Ramos (cell line): Measurements from ENCODE around the gene FBXO38.

Source experiments
- in situ Hi-C: fragments of 300-500 bp; cut with MboI; formaldehyde crosslinking; loops from one replicate; pipeline ENCODE4 v1.14.3; 2022; ENCODE audit warnings: low sequenced_read_pairs; ENCODE audit not compliant: unreplicated experiment

Gene FBXO38, protein sequence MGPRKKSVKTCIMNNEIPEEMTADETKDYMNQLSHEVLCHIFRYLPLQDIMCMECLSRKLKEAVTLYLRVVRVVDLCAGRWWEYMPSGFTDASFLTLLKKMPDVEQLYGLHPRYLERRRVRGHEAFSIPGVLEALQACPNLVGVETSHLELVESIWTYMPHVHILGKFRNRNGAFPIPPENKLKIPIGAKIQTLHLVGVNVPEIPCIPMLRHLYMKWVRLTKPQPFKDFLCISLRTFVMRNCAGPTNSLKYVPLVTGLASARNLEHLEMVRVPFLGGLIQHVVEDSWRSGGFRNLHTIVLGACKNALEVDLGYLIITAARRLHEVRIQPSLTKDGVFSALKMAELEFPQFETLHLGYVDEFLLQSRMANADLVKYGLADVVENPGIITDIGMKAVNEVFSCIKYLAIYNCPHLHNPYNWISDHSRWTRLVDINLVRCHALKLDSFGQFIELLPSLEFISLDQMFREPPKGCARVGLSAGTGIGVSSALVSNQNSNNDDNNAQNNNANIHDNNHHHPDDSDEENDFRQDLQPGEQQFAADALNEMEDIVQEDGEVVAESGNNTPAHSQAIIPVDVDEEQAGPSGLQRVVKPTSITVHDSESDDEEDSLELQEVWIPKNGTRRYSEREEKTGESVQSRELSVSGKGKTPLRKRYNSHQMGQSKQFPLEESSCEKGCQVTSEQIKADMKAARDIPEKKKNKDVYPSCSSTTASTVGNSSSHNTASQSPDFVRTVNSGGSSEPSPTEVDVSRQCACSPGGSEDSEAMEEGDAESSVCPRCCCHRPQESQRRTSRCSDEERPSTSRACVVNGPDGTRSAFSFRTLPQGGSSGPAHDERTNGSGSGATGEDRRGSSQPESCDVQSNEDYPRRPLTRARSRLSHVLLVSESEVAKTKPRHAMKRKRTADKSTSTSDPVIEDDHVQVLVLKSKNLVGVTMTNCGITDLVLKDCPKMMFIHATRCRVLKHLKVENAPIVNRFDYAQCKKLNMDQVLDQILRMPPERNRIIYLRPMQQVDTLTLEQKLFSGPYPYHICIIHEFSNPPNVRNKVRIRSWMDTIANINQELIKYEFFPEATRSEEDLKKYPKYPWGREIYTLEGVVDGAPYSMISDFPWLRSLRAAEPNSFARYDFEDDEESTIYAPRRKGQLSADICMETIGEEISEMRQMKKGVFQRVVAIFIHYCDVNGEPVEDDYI

DNA sequence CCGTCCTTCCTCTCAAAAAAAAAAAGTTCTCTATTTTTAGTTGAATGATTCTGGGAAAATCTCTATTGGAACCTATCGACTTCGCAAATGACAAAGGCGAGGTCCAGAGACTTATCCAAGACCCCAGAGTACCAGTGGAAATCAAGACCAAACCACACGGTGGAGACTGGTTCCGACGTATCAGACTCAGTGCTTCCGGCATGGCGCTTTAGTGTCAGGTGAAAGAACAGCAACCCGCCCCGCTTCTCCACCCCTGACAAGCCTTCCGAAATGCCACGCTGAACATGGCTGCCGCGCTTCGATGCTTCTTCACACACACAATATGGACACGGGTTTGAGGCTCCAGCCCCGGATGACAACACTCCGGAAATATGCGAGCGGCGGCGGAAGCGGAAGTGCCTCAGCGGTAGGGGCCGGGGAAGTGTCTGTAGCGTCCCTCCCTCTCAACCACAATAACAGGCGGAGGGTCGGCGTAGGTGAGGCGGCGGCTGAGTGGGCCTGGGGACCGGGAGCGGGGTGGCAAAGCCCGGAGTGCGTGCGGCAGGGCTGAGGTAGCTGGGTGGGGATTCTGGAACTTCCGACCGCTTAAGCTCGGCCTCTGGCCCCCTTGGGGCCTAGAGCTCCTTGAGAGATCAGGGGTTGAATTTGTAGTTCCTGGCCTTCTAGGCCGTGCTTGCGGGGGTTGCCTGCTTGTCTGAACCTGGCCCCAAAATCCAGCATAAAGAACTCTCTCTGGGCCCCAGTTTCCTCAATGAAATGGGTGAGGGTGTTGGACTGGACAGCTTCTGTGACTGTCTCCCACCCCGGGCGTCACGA lies at the start of gene FBXO38:
Gene FBXO38 (plus strand): TSS at position 395 of the 816 bp plus-strand sequence. CDS start 10,819 bp downstream, outside the sequence.
- in situ Hi-C loops, result no loop called here

DNA sequence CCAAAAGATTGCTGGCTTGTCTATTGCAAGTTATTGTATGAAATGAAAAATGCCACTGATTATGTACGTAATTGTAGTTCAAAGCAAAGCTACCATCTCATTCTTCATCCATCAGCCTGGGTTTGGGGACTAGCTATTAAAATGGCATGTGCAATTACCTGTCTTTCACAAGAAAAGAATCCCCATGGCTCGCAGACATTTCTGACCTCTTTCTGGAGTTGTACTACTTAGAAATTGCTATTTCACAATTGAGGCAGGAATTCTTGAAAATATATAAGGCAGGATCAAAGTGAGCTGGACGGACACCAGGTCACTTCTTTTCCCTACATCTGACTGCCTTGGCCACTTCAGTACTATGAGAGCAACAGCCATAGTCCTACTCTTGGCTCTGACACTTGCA lies 48.5 kb upstream of the FBXO38 start, which contains the start of gene SPINK9:
Gene SPINK9 (plus strand): TSS at position 301 of the 400 bp plus-strand sequence. CDS start 55 bp downstream, at position 356.
- in situ Hi-C loops, result no loop called here

- in situ Hi-C loops, result no loop called here
Observed at GRCh38 chr5:148336704-148337435, 46.9 kb upstream of the FBXO38 start.

DNA sequence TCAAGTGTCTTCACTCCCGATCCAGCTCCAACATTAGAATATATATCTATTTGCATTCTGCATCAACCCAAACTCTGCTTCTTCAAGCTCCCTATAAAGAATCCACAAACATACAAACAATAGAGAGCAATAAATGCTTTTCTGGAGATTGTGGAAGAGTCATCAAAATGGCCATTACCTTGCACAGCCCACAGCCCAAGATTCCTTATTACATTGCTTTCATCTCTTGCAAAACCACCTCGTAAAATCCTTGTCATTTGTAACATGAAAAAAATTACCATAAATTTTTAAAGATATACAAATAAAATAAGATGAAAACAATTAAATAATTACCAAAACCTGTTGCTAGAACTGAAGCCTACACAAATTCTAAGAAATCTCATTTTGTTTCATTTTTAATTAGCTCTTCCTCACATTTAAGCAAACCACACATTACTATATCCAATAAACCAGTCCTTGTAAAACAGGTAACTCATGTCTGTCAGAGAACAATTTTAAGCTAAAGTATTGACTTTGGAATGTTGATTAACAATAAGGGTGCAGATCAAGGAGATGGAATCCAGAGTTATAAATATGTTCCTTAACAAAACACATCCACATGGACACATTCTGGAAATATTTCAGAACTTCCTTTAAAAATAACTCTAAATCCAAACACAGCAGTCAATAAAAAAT lies 41.2 kb upstream of the FBXO38 start:
- in situ Hi-C loops, result no loop called here

DNA sequence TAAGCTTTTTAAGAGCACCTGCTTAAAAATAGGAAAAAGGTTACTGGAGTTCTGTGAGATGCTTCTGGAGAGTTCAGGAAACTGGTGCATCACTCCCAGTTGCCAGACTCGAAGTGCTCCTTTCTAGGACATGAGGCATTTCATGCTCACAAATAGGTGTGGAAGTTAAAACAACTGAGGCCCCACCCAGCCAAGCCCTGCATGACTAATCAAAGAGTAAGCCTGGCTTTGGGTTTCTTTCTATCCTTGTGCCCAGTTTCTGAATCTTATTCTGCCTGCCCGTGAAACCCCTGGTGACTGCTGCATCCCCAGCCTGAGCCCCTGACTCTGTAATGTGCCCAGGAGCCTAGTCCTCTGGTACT lies 40.7 kb upstream of the FBXO38 start:
- in situ Hi-C loops, result no loop called here

DNA sequence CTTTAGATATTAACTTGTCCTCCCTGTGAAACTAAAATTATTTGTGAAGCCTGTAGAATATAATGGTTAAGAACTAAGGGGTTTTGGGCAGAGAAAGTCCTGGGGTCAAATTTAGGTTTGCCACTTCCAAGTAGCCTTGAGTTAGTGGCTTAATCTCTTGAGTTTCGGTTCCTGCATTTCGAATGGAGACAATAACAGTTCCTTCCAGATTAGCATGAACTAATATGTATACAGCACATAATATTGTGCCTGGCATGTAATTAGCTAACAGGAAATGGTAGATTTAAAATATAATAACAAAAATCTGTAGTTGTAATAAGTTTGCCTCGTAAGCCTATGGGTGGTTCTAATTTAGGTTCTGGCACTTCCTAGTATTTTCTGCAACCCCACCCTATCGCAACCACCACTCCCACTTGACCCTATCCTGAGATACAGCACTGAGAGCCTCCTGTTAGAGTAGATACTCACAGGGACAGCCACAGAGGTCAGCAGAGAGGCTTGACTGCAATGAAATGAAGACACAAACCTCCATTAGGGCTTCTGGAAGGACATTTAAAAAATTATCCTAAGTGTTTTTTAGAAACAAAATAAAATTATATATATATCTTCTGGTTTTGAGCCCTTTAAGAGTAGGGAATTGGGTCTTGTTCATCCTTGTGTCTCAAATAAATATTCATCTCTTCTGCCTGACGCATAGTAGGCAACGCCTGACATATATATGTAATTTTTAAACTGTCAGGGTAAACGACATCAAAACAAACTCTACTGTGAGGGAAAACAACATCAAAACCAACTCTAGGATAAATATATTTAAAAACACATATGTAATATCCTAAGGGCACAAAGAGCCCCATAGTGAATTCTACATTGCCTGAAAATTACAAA lies 39.9 kb upstream of the FBXO38 start:
- in situ Hi-C loops, result no loop called here

- in situ Hi-C loops, result no loop called here
Observed at GRCh38 chr5:148347706-148348105, 36.1 kb upstream of the FBXO38 start.

- in situ Hi-C loops, result no loop called here
Observed at GRCh38 chr5:148352696-148353095, 31.1 kb upstream of the FBXO38 start.

DNA sequence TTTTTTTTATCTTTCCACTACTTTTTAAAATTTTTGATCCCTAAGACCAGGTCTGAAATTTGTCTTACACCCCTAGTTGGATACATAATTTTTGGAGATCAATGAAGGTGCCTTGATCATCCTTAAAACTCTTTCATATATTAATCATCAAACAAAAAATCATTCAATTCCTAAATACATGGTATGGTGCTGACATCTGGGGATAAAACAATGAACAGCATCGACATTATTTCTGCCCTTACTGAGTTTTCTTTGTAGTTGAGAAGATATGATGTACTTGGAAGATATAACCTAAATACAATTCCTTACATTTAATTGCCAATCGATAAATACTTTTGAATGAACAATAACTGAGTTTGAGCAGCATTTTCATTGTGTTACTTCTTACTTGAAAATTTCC lies 30.1 kb upstream of the FBXO38 start:
- in situ Hi-C loops, result no loop called here

DNA sequence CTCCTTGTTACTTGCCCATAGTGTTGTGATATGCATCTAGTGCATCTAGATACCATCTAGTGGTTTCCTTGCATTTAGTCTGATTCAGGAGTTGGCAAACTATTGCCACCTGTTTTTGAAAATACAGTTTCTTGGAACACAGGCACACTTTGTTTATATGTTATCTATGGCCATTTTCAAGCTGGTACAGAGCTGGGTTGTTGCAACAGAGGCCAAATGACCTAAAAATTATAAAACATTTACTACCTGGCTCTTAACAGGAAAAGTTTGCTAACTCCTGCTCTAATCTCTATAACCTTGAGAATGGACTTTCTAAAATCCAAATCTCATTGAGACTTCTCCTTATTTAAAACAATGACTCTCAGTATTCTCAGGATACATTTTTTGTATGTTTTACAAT lies 19.4 kb upstream of the FBXO38 start:
- in situ Hi-C loops, result no loop called here

DNA sequence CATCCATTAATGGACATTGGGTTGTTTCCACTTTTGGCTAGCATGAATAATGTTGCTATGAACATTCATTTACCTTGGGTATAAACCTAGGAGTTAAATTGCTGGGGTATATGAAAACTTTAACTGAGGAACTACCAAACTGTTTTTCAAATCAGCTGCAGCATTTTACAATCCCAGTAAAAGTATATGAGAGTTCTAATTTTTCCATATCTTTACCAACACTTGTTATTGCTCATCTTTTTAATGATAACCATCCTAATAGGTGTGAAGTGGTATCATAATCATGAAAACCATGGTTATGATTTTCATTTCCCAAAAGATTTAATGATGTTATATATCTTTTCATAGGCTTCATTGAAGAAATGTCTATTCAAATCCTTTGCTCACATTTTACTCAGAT lies 15.5 kb upstream of the FBXO38 start:
- in situ Hi-C loops, result no loop called here

- in situ Hi-C loops, result no loop called here
Observed at GRCh38 chr5:148372166-148372725, 11.5 kb upstream of the FBXO38 start.

DNA sequence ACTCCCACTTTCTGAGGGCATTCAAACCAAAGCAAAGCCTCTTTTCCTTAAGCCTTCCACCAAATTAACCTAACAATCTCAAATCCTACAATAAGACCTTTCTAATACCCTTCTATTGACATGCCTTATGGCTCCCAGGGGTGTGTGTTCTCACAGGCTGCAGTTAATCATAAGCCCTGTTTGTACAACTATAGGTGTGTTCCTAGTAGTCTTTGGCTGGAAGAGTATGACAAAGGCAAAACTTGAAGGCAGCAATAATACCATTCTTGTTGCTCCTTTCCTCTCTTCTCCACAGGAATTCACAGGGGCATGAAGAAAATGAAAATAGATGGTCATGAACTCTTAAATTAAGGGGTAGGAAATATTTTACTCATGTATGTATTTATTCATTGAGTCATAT lies 10.9 kb upstream of the FBXO38 start:
- in situ Hi-C loops, result no loop called here

GRCh38 chr5:148374690-148375360 lies 8.9 kb upstream of the FBXO38 start:
- in situ Hi-C loops, result no loop called here

DNA sequence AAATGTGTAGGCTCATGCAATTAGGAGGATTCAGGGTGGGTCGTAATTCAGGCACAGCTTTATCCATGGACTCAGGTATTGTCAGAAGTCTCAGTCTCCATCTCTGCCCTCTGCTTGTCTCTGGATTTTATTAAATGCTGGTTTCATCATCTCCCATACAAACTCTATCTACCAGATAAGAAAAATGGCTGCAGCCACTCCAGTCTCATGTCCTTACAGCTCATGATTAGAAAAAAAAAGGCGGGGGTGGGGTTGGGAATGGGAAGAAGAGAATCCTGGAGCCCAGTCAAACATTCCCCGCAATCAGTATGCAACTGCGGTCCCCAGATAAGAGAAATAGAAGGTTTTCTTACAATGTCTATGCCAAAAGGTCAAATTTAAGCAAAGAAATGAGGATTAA lies 7.6 kb upstream of the FBXO38 start:
- in situ Hi-C loops, result no loop called here

DNA sequence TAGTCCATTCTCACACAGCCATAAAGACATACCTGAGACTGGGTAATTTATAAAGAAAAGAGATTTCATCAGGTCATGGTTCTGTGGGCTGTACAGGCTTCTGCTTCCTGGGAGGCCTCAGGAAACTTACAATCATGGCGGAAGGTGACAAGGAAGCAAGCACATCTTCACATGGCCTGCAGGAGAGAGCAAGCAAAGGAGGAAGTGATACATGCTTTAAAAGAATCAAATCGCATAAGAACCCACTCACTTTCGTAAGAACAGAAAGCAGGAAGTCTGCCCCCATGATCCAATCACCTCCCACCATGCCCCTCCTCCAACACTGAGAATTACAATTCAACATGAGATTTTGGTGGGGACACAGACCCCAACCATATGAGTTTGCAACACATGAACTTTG lies 5.1 kb upstream of the FBXO38 start:
- in situ Hi-C loops, result no loop called here

- in situ Hi-C loops, result no loop called here
Observed at GRCh38 chr5:148379340-148379739, 4.4 kb upstream of the FBXO38 start.
